Right lobe of liver (tissue), 6 donors: ENCODE results near the gene PINK1. TPM values are rescaled to one million over a fixed set of nuclear protein-coding genes. Genes with fewer than 3 reads are reported as not detected.

Experiments used
- ATAC-seq, 4 donors: fragments of 200-7000 bp; cut with Tn5 transposase; one replicate each; pipeline ENCODE4 v1.9.1; 2020; ENCODE audit warnings: mild to moderate bottlenecking in 4 of 4, moderate library complexity in 4 of 4
- DNase-seq, 3 donors: peaks; one replicate each; pipeline ENCODE4 v3.0.0-alpha.2; 2020
- H3K27ac ChIP-seq, 3 donors: fragments of 200-600 bp; one replicate each; pipeline ENCODE4 v1.8.0; 2022
- H3K27me3 ChIP-seq, 2 donors: fragments of 200-600 bp; one replicate each; pipeline ENCODE4 v1.8.0; 2022
- H3K36me3 ChIP-seq, 4 donors: fragments of 200-600 bp; sonication (generic) in 1 of 4; one replicate each; pipeline versions ENCODE4 v1.5.1 to v1.8.0; 2017 to 2022; ENCODE audit warnings: control low read depth in 1 of 4
- H3K4me1 ChIP-seq, 4 donors: fragments of 200-600 bp; sonication (generic) in 1 of 4; one replicate each; pipeline versions ENCODE4 v1.5.1 to v1.8.0; 2017 to 2022; ENCODE audit warnings: control low read depth in 1 of 4
- H3K4me3 ChIP-seq, 3 donors: fragments of 200-600 bp; one replicate each; pipeline ENCODE4 v1.8.0; 2022
- H3K9me3 ChIP-seq, 4 donors: fragments of 200-600 bp; sonication (generic) in 1 of 4; one replicate each; pipeline versions ENCODE4 v1.5.1 to v1.8.0; 2017 to 2022; ENCODE audit warnings: control low read depth in 1 of 4
- POLR2A ChIP-seq: fragments of 450-650 bp; IDR thresholded peaks from one replicate; pipeline ENCODE4 v1.6.1; 2017; ENCODE audit warnings: antibody characterized with exemption, mild to moderate bottlenecking
- WGBS: methylation state at CpG from one replicate; pipeline ENCODE4 v1.1.6; 2018; ENCODE audit warnings: low coverage, low lambda C conversion rate; ENCODE audit not compliant: insufficient coverage; ENCODE audit errors: missing lambda C conversion rate; 5-methylcytosine and 5-hydroxymethylcytosine counted together
- intact Hi-C, 2 donors: fragments of 100-400 bp; cut with DNase I; formaldehyde crosslinking; loops; one replicate each; pipeline versions ENCODE4 v1.11.2 to v1.14.1; 2022
- total RNA-seq, 6 experiments: library from RNA; depleted of rRNA in 2 of 6; stranded (reverse); fragments of >200 nt in 2 of 6; fragmentation: NEBNext Ultra II Directional in 3 of 6; extraction: Animal tissue kit (Norgen Biotek cat#: 25700) in 3 of 6; gene quantifications; one replicate each; pipeline versions ENCODE4 v1.1.0 to v1.2.4, GENCODE V29; 2016 to 2023
- TF ChIP-seq, protein P1 (sequence below), 4 donors: fragments of 200-600 bp in 3 of 4; fragments of 450-650 bp in 1 of 4; IDR thresholded peaks; one replicate each; pipeline versions ENCODE4 v1.5.1 to v1.8.0; 2016 to 2022; ENCODE audit warnings: antibody characterized with exemption in 4 of 4, mild to moderate bottlenecking in 2 of 4
- donor health status: DM: no; HTN: yes; CAD: no.
- donor health status: DM: no; HTN: no; CAD: no.
- donor health status: DM: no; HTN: no; CAD: no.
- donor health status: DM: no; HTN: yes; CAD: no.
- donor health status: DM: no; HTN: yes; CAD: no.

PINK1 gene
- total RNA-seq, 6 experiments from 2014 or later: 67.3 to 94.1 (median 83.0) TPM

DNA sequence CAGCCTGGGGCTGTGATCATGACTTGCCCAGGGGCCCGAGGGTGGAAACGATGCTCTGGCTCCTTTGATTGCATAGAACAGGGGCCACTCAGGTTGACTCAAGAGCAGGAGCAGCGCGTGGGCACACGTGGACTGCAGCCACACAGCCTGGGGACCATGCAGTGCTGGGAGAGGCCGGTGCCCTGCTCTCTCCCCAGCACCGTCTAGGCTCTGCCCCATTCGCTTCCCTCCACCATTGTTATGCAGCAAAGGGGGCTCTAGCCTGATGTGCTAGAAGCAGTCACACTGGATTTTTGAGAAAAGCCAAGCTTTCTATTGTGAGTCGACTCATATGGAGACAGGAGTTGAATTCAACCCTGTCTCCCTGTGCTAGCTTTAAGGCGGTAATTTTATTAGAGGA, 8.7 kb downstream of the PINK1 start:
- 70% methylated on average over 5 of the region's 10 CpGs for WGBS
- Histone ChIP-seq H3K27me3 (no peaks in the 10 kb centered on the region), H3K4me1 (no peaks in the 10 kb centered on the region), H3K9me3 (no peaks in the 10 kb centered on the region), H3K27ac (no peak overlapping the region), H3K36me3 (peaks cover 0 to 86% (median 29%) of the 10 kb centered on the region in 4 donors), H3K4me3 (no peak overlapping the region)
- DNase-seq: peak in 1 of 3 donors; percentile 7
- TF ChIP-seq, protein P1, sequence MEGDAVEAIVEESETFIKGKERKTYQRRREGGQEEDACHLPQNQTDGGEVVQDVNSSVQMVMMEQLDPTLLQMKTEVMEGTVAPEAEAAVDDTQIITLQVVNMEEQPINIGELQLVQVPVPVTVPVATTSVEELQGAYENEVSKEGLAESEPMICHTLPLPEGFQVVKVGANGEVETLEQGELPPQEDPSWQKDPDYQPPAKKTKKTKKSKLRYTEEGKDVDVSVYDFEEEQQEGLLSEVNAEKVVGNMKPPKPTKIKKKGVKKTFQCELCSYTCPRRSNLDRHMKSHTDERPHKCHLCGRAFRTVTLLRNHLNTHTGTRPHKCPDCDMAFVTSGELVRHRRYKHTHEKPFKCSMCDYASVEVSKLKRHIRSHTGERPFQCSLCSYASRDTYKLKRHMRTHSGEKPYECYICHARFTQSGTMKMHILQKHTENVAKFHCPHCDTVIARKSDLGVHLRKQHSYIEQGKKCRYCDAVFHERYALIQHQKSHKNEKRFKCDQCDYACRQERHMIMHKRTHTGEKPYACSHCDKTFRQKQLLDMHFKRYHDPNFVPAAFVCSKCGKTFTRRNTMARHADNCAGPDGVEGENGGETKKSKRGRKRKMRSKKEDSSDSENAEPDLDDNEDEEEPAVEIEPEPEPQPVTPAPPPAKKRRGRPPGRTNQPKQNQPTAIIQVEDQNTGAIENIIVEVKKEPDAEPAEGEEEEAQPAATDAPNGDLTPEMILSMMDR (IDR thresholded peaks at IDR 0.05): no peak
- TF ChIP-seq POLR2A: no peak
- ATAC-seq: no peak
- intact Hi-C loops: loop anchor here in 1 of 2 donors (5.0 kb wide), 1 partner anchor 120 kb away; no protein-coding TSS in a partner anchor

DNA sequence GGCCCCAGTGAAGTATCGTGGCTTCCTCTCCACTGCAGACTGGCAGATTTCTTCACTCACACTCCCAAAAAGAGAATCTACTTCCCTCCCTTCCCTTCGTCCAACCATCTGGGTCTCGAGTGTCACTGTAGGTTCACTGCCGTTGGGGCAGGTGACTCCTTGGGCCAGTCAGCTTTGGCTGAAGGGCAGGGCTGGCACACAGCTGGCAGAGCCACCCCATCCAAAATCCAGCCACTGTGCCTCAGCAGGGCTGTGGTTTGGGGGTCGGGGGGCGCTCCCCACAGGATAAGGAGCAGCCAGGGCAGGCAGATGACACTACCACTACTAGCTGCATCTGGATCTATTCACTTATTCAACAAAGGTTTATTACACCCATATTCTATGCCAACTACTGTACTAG, 9.8 kb downstream of the PINK1 start:
- no peak for ATAC-seq
- DNase-seq: no peak
- Histone ChIP-seq H3K9me3 (no peaks in the 10 kb centered on the region), H3K27ac (no peak overlapping the region), H3K36me3 (peaks cover 0 to 81% (median 28%) of the 10 kb centered on the region in 4 donors), H3K27me3 (no peaks in the 10 kb centered on the region), H3K4me1 (no peaks in the 10 kb centered on the region), H3K4me3 (no peak overlapping the region)
- WGBS: 72% methylated on average over 5 of the region's 6 CpGs
- intact Hi-C loops: loop anchor here in 1 of 2 donors (5.0 kb wide), 1 partner anchor 121 kb away; no protein-coding TSS in a partner anchor
- TF ChIP-seq, protein P1 (IDR thresholded peaks at IDR 0.05): no peak
- no peak for TF ChIP-seq POLR2A

DNA sequence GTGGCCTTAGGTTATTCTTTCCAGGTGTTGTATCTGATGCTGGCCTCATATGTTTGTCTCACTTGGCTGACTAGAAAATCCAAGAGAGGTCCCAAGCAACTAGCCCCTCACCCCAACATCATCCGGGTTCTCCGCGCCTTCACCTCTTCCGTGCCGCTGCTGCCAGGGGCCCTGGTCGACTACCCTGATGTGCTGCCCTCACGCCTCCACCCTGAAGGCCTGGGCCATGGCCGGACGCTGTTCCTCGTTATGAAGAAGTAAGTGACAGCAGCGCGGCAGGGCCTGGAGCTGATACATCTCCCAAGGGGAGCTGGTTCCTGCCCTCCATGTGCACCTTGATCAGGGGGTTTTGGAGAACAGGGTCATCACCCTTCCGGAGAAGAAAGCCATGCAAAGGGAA, 11.2 kb downstream of the PINK1 start:
- H3K36me3 ChIP-seq: peaks cover 0 to 82% (median 34%) of the 10 kb centered on the region in 4 donors
- WGBS: 92% methylated on average over 12 of the region's 13 CpGs

DNA sequence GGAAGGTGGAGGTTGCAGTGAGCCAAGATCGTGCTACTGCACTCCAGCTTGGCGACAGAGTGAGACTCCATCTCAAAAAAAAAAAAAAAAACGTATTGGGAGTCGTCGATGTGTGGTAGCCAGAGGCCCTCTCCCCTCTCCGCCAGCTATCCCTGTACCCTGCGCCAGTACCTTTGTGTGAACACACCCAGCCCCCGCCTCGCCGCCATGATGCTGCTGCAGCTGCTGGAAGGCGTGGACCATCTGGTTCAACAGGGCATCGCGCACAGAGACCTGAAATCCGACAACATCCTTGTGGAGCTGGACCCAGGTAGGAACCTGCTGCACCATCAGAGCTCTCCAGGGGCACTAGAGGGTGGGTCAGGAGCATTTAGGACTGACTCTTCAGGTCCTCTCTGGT, 12.2 kb downstream of the PINK1 start:
- no peak overlapping the region for H3K27ac ChIP-seq
- no peaks in the 10 kb centered on the region for H3K27me3 ChIP-seq
- intact Hi-C loops: no loop called here
- H3K9me3 ChIP-seq: no peaks in the 10 kb centered on the region
- peaks cover 0 to 79% (median 31%) of the 10 kb centered on the region in 4 donors for H3K36me3 ChIP-seq
- H3K4me1 ChIP-seq: no peaks in the 10 kb centered on the region
- H3K4me3 ChIP-seq: no peak overlapping the region
- DNase-seq: peak in 1 of 3 donors; percentile 37
- TF ChIP-seq POLR2A: no peak
- TF ChIP-seq, protein P1 (IDR thresholded peaks at IDR 0.05): no peak
- WGBS: 73% methylated on average over 7 of the region's 14 CpGs
- ATAC-seq: no peak

More for the DNA sequence above, 11.2 kb downstream of the PINK1 start:
- intact Hi-C loops: loop anchor here in 1 of 2 donors (5.0 kb wide), 1 partner anchor 122 kb away; no protein-coding TSS in a partner anchor
- H3K9me3 ChIP-seq: no peaks in the 10 kb centered on the region
- no peaks in the 10 kb centered on the region for H3K27me3 ChIP-seq
- DNase-seq (peak in 1 of 3 donors; percentile 42), ATAC-seq (no peak)
- no peak for TF ChIP-seq POLR2A
- TF ChIP-seq, protein P1 (IDR thresholded peaks at IDR 0.05): no peak
- no peaks in the 10 kb centered on the region for H3K4me1 ChIP-seq
- H3K4me3 ChIP-seq: no peak overlapping the region
- no peak overlapping the region for H3K27ac ChIP-seq
